H9 (cell line): ENCODE measurements around the gene MALRD1. TPM values are rescaled to one million over a fixed set of nuclear protein-coding genes. Genes with fewer than 3 reads are reported as not detected.

ENCODE experiments used
- DNase-seq: peaks from one replicate; pipeline ENCODE4 v3.0.0-alpha.2; 2017
- H2AFZ ChIP-seq: one replicate; pipeline ENCODE4 v1.6.1; 2013; ENCODE audit warnings: mild to moderate bottlenecking, low read length, control low read depth, moderate library complexity
- H2AK5ac ChIP-seq: 2 replicates; pipeline ENCODE4 v1.6.1; 2013; ENCODE audit warnings: low read length, control low read depth, mixed read lengths; ENCODE audit not compliant: insufficient read length
- H2BK120ac ChIP-seq: one replicate; pipeline ENCODE4 v1.6.1; 2013; ENCODE audit warnings: low read depth, mild to moderate bottlenecking, low read length, control low read depth, inconsistent platforms; ENCODE audit not compliant: poor library complexity, severe bottlenecking
- H2BK12ac ChIP-seq: 2 replicates; pipeline ENCODE4 v1.6.1; 2013; ENCODE audit warnings: low read length, control low read depth, mixed read lengths, low read depth; ENCODE audit not compliant: insufficient read length
- H2BK15ac ChIP-seq: 2 replicates; pipeline ENCODE4 v1.6.1; 2013; ENCODE audit warnings: low read depth, low read length, control low read depth
- H2BK20ac ChIP-seq: one replicate; pipeline ENCODE4 v1.6.1; 2013; ENCODE audit warnings: low read depth, mild to moderate bottlenecking, low read length, control low read depth, inconsistent platforms; ENCODE audit not compliant: poor library complexity, severe bottlenecking
- H2BK5ac ChIP-seq: 2 replicates; pipeline ENCODE4 v1.6.1; 2013; ENCODE audit warnings: low read length, control low read depth, mixed read lengths; ENCODE audit not compliant: insufficient read length
- H3K14ac ChIP-seq: 2 replicates; pipeline ENCODE4 v1.6.1; 2013; ENCODE audit warnings: low read length, control low read depth; ENCODE audit not compliant: insufficient read depth
- H3K18ac ChIP-seq: 2 replicates; pipeline ENCODE4 v1.6.1; 2013; ENCODE audit warnings: low read depth, mild to moderate bottlenecking, mixed read lengths, low read length, control low read depth; ENCODE audit not compliant: insufficient read length
- H3K23ac ChIP-seq: 2 replicates; pipeline ENCODE4 v1.6.1; 2013; ENCODE audit warnings: low read length, control low read depth, mixed read lengths, low read depth; ENCODE audit not compliant: insufficient read length
- H3K23me2 ChIP-seq: 2 replicates; pipeline ENCODE4 v1.6.1; 2013; ENCODE audit warnings: low read depth, mild to moderate bottlenecking, mixed read lengths, low read length, control low read depth; ENCODE audit not compliant: insufficient read length, poor library complexity, severe bottlenecking
- H3K27ac ChIP-seq: 2 replicates; pipeline ENCODE4 v1.5.1; 2013; ENCODE audit warnings: low read length, control low read depth, mixed read lengths, low read depth; ENCODE audit not compliant: insufficient read length
- H3K27me3 ChIP-seq: 2 replicates; pipeline ENCODE4 v1.6.1; 2013; ENCODE audit warnings: low read length, control low read depth, inconsistent platforms; ENCODE audit not compliant: insufficient read depth
- H3K4ac ChIP-seq: 2 replicates; pipeline ENCODE4 v1.6.1; 2013; ENCODE audit warnings: low read depth, mild to moderate bottlenecking, control low read depth, inconsistent platforms, low read length, moderate library complexity
- H3K4me1 ChIP-seq: 2 replicates; pipeline ENCODE4 v1.6.1; 2013; ENCODE audit warnings: low read length, control low read depth, inconsistent platforms; ENCODE audit not compliant: insufficient read depth
- H3K4me2 ChIP-seq: 2 replicates; pipeline ENCODE4 v1.6.1; 2013; ENCODE audit warnings: low read length, control low read depth, mixed read lengths; ENCODE audit not compliant: insufficient read length, insufficient read depth
- H3K56ac ChIP-seq: 2 replicates; pipeline ENCODE4 v1.6.1; 2013; ENCODE audit warnings: low read depth, mild to moderate bottlenecking, mixed read lengths, low read length, control low read depth; ENCODE audit not compliant: insufficient read length
- H3K79me1 ChIP-seq: 2 replicates; pipeline ENCODE4 v1.6.1; 2013; ENCODE audit warnings: low read depth, mild to moderate bottlenecking, moderate library complexity, low read length, control low read depth, inconsistent platforms; ENCODE audit not compliant: insufficient read depth, poor library complexity, severe bottlenecking
- H3K79me2 ChIP-seq: 2 replicates; pipeline ENCODE4 v1.6.1; 2013; ENCODE audit warnings: low read length, control low read depth, inconsistent platforms; ENCODE audit not compliant: insufficient read depth
- H3K9ac ChIP-seq: 2 replicates; pipeline ENCODE4 v1.6.1; 2013; ENCODE audit warnings: low read length, control low read depth, mixed read lengths; ENCODE audit not compliant: insufficient read length; ENCODE audit errors: extremely low read depth
- H3K9me3 ChIP-seq: one replicate; pipeline ENCODE4 v1.6.1; 2013; ENCODE audit warnings: low read depth, low read length, inconsistent platforms; ENCODE audit not compliant: control insufficient read depth
- H3T11ph ChIP-seq: one replicate; pipeline ENCODE4 v1.6.1; 2013; ENCODE audit warnings: mild to moderate bottlenecking, low read length, control low read depth, inconsistent platforms
- H4K20me1 ChIP-seq: one replicate; pipeline ENCODE4 v1.6.1; 2013; ENCODE audit not compliant: control insufficient read depth, insufficient read length, insufficient read depth
- H4K5ac ChIP-seq: 2 replicates; pipeline ENCODE4 v1.6.1; 2013; ENCODE audit warnings: low read depth, mild to moderate bottlenecking, mixed read lengths, low read length, control low read depth; ENCODE audit not compliant: insufficient read length
- H4K8ac ChIP-seq: replicated peaks from 2 replicates; pipeline ENCODE4 v1.6.1; 2013; ENCODE audit warnings: low read length, control low read depth, mixed read lengths, low read depth; ENCODE audit not compliant: insufficient read length
- H4K91ac ChIP-seq: 2 replicates; pipeline ENCODE4 v1.6.1; 2013; ENCODE audit warnings: low read depth, mild to moderate bottlenecking, moderate library complexity, mixed read lengths, low read length, control low read depth; ENCODE audit not compliant: insufficient read length
- H3K27ac Mint-ChIP-seq, 3 experiments: 2 replicates in 2 of 3; 3 replicates in 1 of 3; pipeline ENCODE4 v1.8.0; 2020 to 2021; ENCODE audit warnings: mixed read lengths in 3 of 3, mild to moderate bottlenecking in 1 of 3, moderate library complexity in 1 of 3
- H3K27me3 Mint-ChIP-seq: 2 replicates; pipeline ENCODE4 v1.8.0; 2021; ENCODE audit warnings: low read depth, mild to moderate bottlenecking, moderate library complexity, mixed read lengths
- H3K36me3 Mint-ChIP-seq, 3 experiments: 2 replicates in 2 of 3; 3 replicates in 1 of 3; pipeline ENCODE4 v1.8.0; 2020 to 2021; ENCODE audit warnings: low read depth in 3 of 3, mixed read lengths in 3 of 3; ENCODE audit not compliant: insufficient read depth in 1 of 3
- H3K4me1 Mint-ChIP-seq, 2 experiments: 2 replicates each; pipeline ENCODE4 v1.8.0; 2020; ENCODE audit warnings: mixed read lengths in 2 of 2
- H3K4me3 Mint-ChIP-seq, 2 experiments: 2 replicates in 1 of 2; 3 replicates in 1 of 2; pipeline ENCODE4 v1.8.0; 2020 to 2021; ENCODE audit warnings: mild to moderate bottlenecking in 2 of 2, mixed read lengths in 2 of 2, moderate library complexity in 1 of 2
- H3K9me3 Mint-ChIP-seq, 2 experiments: 2 replicates in 1 of 2; 3 replicates in 1 of 2; pipeline ENCODE4 v1.8.0; 2020; ENCODE audit warnings: mild to moderate bottlenecking in 2 of 2, mixed read lengths in 2 of 2, moderate library complexity in 1 of 2
- WGBS: extraction: QIAGEN DNeasy Blood & Tissue Kit; methylation state at CpG from one replicate; pipeline ENCODE4 v1.1.7; 2013; ENCODE audit warnings: missing lambda C conversion rate, low lambda C conversion rate, mixed read lengths; ENCODE audit not compliant: insufficient read length; ENCODE audit errors: extremely low coverage; 5-methylcytosine and 5-hydroxymethylcytosine counted together
- total RNA-seq: library from RNA; stranded (reverse); gene quantifications from 2 replicates; pipeline ENCODE4 v1.2.1, GENCODE V29; 2021
- TF ChIP-seq, protein P1 (sequence below): fragments of 200-600 bp; sonication (generic); conservative IDR thresholded peaks from 3 replicates; pipeline ENCODE4 v1.8.0; 2021; ENCODE audit warnings: antibody characterized with exemption, mild to moderate bottlenecking

The MALRD1 gene
- total RNA-seq, 1 experiment from 2014 or later, result 0.20 TPM

DNA sequence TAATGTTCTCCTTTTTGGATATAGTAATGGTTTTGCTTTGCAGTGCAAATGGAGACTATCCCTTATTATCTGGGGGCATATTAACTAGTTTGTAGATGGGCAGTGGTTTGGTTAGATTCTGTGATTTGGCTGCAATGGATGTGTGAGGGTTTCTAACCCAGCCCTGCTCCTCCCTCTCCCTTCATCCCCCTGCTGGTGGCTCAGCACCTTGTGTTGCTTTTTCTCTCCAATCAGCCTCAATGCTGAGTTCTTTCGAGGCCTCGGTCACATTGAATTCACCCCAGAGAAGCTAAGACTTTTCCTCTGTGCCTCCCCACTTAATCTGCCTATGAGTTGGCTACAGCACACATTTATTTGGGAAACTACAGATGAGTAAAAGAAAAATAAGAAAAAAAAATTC, 120.0 kb downstream of the MALRD1 start:
- Histone ChIP-seq H3K14ac (no peak overlapping the region), H2BK12ac (no peak overlapping the region), H3K4me1 (no peaks in the 10 kb centered on the region), H2BK120ac (no peak overlapping the region), H3K9ac (no peak overlapping the region), H3K4ac (no peak overlapping the region), H2AK5ac (no peak overlapping the region), H4K20me1 (no peaks in the 10 kb centered on the region), H3K23ac (no peak overlapping the region), H3K9me3 (no peaks in the 10 kb centered on the region), H3K27me3 (no peaks in the 10 kb centered on the region), H2AFZ (no peak overlapping the region), H3K23me2 (no peaks in the 10 kb centered on the region), H3K79me2 (no peaks in the 10 kb centered on the region), H4K91ac (no peak overlapping the region), H2BK5ac (no peak overlapping the region), H2BK15ac (no peak overlapping the region), H3K27ac (no peak overlapping the region), H3K56ac (no peak overlapping the region), H3K18ac (no peak overlapping the region), H4K8ac (no peak overlapping the region), H4K5ac (no peak overlapping the region), H3K79me1 (no peaks in the 10 kb centered on the region), H2BK20ac (no peak overlapping the region), H3K4me2 (no peak overlapping the region), H3T11ph (no peak overlapping the region)
- Mint-ChIP-seq H3K27ac (no peak overlapping the region; a peak in 1 of 7 replicates), H3K4me3 (no peak overlapping the region), H3K4me1 (peaks cover 2 to 5% of the 10 kb centered on the region in 2 experiments; a peak in 3 of 4 replicates), H3K36me3 (no peaks in the 10 kb centered on the region), H3K27me3 (no peaks in the 10 kb centered on the region; the same call in 1 of the 2 replicates), H3K9me3 (no peaks in the 10 kb centered on the region; a peak in 1 of 5 replicates)
- DNase-seq, result peak; percentile 47
- no CpG with 5 or more reads among the region's 2 CpGs for WGBS
- TF ChIP-seq, protein P1, sequence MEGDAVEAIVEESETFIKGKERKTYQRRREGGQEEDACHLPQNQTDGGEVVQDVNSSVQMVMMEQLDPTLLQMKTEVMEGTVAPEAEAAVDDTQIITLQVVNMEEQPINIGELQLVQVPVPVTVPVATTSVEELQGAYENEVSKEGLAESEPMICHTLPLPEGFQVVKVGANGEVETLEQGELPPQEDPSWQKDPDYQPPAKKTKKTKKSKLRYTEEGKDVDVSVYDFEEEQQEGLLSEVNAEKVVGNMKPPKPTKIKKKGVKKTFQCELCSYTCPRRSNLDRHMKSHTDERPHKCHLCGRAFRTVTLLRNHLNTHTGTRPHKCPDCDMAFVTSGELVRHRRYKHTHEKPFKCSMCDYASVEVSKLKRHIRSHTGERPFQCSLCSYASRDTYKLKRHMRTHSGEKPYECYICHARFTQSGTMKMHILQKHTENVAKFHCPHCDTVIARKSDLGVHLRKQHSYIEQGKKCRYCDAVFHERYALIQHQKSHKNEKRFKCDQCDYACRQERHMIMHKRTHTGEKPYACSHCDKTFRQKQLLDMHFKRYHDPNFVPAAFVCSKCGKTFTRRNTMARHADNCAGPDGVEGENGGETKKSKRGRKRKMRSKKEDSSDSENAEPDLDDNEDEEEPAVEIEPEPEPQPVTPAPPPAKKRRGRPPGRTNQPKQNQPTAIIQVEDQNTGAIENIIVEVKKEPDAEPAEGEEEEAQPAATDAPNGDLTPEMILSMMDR, result peak; percentile 72
